HG03460 (cell line): ENCODE data around the gene DCLRE1B.

Experiments
- ATAC-seq: cut with Tn5 transposase; IDR thresholded peaks from one replicate; pipeline ENCODE4 v1.9.1; 2021; ENCODE audit not compliant: unreplicated experiment

DCLRE1B gene

DNA sequence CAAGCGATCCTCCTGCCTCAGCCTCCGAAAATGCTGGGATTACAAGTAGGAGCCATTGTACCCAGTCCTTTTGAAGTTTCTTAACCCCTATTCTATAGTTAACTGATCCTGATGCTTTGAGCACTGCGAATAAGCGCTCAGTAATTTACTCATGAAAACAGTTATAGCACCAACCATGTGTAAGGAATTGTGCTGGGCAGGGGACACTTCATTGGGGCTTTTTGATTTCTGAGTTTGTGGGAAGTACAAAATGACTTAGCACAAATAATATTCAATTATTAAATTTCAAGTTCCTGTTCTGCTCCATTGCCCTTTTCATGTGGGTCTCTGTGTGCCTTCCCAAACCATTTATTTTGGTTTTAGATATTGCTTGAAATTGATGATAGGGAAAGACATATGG, 17.8 kb downstream of the DCLRE1B start:
- no peak for ATAC-seq

- no peak for ATAC-seq
Observed at GRCh38 chr1:113924473-113924872, 19.3 kb downstream of the DCLRE1B start.

DNA sequence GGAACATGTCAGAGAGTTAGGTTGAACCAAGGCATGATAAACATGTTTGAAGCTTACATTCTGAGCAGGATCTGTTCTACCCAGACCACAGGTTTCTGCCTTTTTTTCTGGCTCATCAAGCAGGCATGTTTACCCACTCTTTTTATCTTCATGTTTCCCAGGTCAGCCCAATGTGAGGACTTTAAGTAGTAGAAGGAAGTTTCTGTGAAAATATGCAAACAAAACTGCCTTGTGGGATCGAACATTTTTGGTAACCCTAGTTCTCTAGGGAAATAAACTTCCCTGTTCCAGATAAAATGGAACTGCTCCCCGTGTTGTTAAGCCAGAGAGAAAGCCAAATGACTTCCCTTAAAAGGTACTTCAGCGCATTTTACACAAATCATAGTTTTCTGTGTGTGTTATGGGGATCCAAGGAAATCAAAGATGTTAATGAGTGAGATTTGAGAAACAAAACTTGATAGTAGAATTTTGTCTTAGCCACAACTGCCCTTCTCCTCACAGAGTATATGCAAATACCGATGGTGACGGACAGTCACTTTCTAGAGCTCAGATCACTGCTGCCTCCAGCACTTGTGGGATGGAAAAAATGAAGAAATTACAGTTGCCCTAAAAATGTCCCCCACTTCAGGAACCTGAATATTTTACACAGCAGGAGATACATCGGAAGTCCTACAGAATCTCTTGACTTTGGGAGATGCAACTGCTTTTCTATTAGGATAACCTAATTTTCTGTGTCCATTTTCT, 23.2 kb downstream of the DCLRE1B start:
- ATAC-seq: peak; percentile 25

- peak; percentile 60 for ATAC-seq
Observed at GRCh38 chr1:113928941-113929749, 24.0 kb downstream of the DCLRE1B start, which contains the start of gene HIPK1. Gene HIPK1, plus strand, starts transcription at chr1:113929324.

DNA sequence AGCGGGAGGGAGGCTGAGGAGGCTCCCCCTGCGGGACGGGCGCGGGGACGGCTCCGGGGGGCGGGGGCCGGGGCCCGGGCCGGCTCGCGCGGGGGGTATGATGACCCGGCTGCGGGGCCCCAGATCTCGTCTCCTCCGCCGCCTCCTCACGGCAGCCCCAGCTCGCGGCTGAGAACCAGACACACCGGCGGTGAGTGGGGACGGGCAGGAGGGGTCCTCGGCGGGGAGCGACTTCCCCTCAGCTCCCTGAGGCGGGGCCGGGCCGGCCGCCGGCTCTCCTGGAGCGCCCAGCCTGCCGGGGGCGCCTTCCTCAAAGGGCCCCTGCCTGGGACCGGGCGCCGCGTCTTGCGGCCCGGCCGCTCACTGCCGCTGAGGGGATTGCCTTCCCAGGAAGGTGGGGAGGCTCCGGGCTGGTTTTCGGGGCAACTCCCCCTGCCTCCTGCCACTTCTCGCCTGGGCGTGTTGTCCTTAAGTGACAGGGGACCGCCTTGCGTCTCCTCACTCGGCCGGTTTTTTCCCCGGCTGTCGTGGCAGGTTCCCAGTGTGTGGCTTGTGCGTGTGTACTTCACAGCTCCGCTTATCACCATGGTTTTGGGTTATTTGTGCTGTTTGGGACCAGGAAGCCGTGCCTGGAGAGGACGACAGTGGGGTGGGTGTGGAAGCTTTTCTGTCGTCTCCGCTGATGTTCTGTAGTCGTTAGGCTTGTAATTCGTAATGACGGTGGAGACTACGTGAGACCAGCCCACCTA, 24.8 kb downstream of the DCLRE1B start:
- peak; percentile 28 for ATAC-seq

DNA sequence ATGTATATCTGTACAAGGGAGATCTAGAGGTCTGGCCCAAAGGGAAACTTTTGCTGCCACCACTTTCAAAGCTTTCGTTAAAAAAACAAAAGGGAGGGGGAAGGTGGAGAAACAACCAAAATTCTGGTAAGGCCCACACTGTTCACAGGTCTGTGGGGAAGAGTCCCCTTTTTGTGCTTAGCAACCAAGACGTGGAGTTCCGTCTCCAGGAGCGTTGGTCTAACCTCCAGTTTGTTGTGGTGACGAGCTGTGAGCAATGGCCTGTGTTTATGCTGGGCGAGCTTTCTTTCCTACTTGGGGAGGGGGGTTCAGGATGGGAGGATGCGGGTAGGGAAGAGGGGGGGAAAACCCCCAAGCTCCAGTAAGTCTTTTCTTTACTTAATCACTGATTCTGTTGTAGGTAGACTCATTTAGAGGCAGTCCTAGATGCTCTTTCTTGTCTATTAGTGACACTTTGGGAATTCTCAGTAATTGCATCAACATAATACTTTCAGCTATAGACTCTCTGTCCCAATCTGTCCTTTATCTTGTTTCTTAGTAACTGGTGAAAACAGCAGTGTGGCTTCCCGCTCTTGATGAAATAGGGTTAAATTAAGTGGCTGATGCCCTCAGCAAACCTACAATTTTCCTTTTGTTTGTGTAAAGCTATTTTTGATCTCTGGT, 25.5 kb downstream of the DCLRE1B start:
- peak; percentile 34 for ATAC-seq

DNA sequence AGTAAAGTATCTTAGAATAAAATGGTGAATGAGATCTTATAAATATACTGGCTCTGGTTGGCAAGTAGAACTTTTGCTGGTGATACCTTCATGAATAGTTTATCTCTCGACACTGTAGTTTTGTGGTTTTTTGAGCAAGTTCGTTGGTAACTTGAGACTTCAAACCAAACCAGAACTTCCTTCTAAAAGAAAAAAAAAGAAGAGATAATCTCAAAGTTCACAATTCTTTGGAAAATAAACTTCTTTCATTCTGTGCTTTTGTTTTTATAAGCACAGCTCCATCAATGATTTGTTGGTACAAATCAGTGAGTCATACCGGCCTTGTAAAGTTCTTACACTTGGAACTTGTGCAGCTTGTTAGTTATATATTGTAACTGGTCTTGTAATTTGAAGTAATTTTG, 26.3 kb downstream of the DCLRE1B start:
- ATAC-seq: no peak

- no peak for ATAC-seq
Observed at GRCh38 chr1:113934006-113934405, 28.9 kb downstream of the DCLRE1B start.

GRCh38 chr1:113934511-113935055, 29.5 kb downstream of the DCLRE1B start:
- ATAC-seq: no peak

DNA sequence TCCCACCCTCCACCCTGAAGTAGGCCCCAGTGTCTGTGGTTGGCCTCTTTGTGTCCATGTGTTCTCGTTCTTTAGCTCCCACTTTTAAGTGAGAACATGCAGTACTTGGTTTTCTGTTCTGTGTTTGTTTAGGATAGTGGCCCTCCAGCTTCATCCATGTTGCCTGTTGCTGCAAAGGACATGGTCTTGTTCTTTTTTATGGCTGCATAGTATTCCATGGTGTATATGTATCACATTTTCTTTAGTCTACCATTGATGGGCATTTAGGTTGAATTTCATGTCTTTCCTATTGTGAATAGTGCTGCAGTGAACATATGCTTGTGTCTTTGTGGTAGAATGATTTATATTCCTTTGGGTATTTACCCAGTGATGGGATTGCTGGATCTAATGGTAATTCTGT, 30.1 kb downstream of the DCLRE1B start:
- ATAC-seq: no peak

DNA sequence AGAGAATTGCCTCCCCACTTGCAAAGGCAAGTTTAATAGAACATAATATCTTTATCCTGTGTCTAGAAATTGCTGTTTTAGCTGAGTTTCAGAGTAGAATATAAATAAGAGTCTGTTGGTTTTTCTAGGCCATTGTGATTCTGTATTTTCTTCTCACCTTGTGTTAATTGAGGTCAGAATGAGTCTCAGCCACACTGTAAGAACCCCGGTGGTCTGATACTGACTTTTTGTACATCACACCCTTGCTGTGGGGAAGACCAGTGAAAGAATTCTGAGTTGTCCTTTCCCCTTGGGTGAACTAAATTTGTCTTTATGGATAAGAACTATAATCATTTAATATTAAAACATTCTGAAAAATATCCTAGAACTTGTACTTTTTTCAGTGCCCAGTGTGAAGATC, 30.8 kb downstream of the DCLRE1B start:
- no peak for ATAC-seq

GRCh38 chr1:113937146-113937545, 32.0 kb downstream of the DCLRE1B start:
- ATAC-seq: no peak

GRCh38 chr1:113938192-113938591, 33.1 kb downstream of the DCLRE1B start:
- ATAC-seq: no peak

GRCh38 chr1:113940365-113941244, 35.5 kb downstream of the DCLRE1B start:
- ATAC-seq: peak; percentile 65

- ATAC-seq: no peak
Observed at GRCh38 chr1:113941245-113941559, 36.1 kb downstream of the DCLRE1B start.

DNA sequence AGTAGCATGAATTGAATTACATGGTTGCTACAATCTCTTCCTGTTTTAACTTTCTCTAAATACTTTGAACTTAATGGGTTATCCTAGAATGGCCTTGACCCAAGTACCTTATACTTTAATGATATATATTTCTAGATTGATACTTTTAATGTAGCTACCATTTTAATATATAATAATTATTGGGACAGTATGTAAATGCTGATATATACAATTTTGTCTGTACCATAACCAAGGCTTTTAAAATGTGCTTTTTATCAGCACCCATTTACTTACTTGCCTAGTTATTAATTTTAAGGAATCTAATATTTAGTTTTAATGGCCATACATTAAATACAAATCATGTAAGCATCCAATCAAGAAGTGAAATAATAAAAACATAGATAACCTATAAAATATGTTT, 37.4 kb downstream of the DCLRE1B start:
- no peak for ATAC-seq

GRCh38 chr1:113943028-113943811, 38.1 kb downstream of the DCLRE1B start:
- ATAC-seq: no peak

- no peak for ATAC-seq
Observed at GRCh38 chr1:113945329-113945728, 40.2 kb downstream of the DCLRE1B start.

DNA sequence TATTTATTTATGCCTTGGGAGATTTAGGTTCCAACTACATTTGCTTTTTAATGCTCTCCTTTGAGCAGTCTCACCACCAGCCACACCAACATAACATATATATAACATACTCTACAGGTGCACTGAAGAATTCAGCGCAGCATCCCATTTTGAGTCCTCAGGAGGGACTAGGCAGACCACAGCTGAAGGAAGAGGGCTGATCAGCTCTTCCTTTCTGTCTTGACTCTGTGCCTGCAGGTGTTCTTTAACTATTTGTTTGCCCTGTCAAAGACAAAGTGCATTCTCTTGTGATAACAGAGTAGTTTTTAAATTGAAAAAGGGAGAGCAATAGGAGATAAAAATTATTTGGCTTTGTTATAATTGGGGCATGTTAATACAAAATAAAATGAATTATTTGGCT, 41.0 kb downstream of the DCLRE1B start:
- no peak for ATAC-seq
